ENCODE measurements around the gene SLC5A2. TPM values are rescaled to one million over a fixed set of nuclear protein-coding genes. Genes with fewer than 3 reads are reported as not detected.

Gene SLC5A2
- polyA plus RNA-seq, 2 of the 4 experiments (the other 2 are of a cell fraction): 0.09 to 0.46 TPM

- ATAC-seq (no peak), FAIRE-seq (no peak), DNase-seq (ENCODE audit: low read depth in 1 of 2, low spot score in 1 of 2) (no peak)
- CTCF ChIA-PET: no interaction called here
- H3K4me3 ChIP-seq: no peak overlapping the region
- H3K4me1 ChIP-seq: peaks cover 4% of the 10 kb centered on the region; the same call in 2 of the 3 replicates
- TF ChIP-seq ZC3H11A (IDR thresholded peaks at IDR 0.05) (no peak), PBX3 (IDR thresholded peaks at IDR 0.05) (no peak), ZSCAN20 (CRISPR knock-in tag; IDR thresholded peaks at IDR 0.05) (no peak), SREBF2 (IDR thresholded peaks at IDR 0.05) (no peak), CHD4 (IDR thresholded peaks at IDR 0.05; ENCODE audit: borderline replicate concordance) (no peak), ESRRA (IDR thresholded peaks at IDR 0.05; ENCODE audit: borderline replicate concordance, low read length) (no peak), EP300 (IDR thresholded peaks at IDR 0.05) (no peak), HMGXB4 (CRISPR knock-in tag; IDR thresholded peaks at IDR 0.05; ENCODE audit: borderline replicate concordance) (no peak), EHF (CRISPR knock-in tag; IDR thresholded peaks at IDR 0.05) (no peak), RNF2 (IDR thresholded peaks at IDR 0.05; ENCODE audit: borderline replicate concordance, low read depth) (no peak), RCOR1 (IDR thresholded peaks at IDR 0.05; ENCODE audit: low read depth, low read length) (no peak), CHD2 (IDR thresholded peaks at IDR 0.05; ENCODE audit: low read length, partially characterized antibody) (no peak), JUN (IDR thresholded peaks at IDR 0.05) (no peak), HOXB13 (CRISPR knock-in tag; IDR thresholded peaks at IDR 0.05; ENCODE audit: low read depth) (no peak), REST (IDR thresholded peaks at IDR 0.05) (no peak), KDM5A (IDR thresholded peaks at IDR 0.05) (no peak), FOSB (CRISPR knock-in tag; IDR thresholded peaks at IDR 0.05) (no peak), BCL3 (IDR thresholded peaks at IDR 0.05) (no peak)
- POLR2A ChIA-PET: no interaction called here
- 94% methylated on average over 17 of the region's 17 CpGs for WGBS (ENCODE audit: missing lambda C conversion rate)
- H3K4me2 ChIP-seq: no peak overlapping the region
- H3K27ac ChIP-seq: no peak overlapping the region
- no peaks in the 10 kb centered on the region for H3K9me3 ChIP-seq
Observed at GRCh38 chr16:31464781-31465260, 18.1 kb upstream of the SLC5A2 start.

- POLR2A ChIA-PET: no interaction called here
- Histone ChIP-seq H3K4me3 (no peak overlapping the region), H3K27ac (no peak overlapping the region), H3K9me3 (no peaks in the 10 kb centered on the region), H3K4me2 (no peak overlapping the region), H3K4me1 (peaks cover 2% of the 10 kb centered on the region; the same call in 1 of the 3 replicates)
- ATAC-seq (no peak), DNase-seq (ENCODE audit: low read depth in 1 of 2, low spot score in 1 of 2) (no peak), FAIRE-seq (no peak)
- 88% methylated on average over 20 of the region's 20 CpGs for WGBS (ENCODE audit: missing lambda C conversion rate)
- CTCF ChIA-PET: no interaction called here
- TF ChIP-seq JUN (IDR thresholded peaks at IDR 0.05): no peak
- no peak for TF ChIP-seq ZFP36 (IDR thresholded peaks at IDR 0.05; ENCODE audit: borderline replicate concordance, partially characterized antibody)
- TF ChIP-seq FOXS1 (CRISPR knock-in tag; IDR thresholded peaks at IDR 0.05): no peak
- no peak for TF ChIP-seq TFCP2L1 (CRISPR knock-in tag; IDR thresholded peaks at IDR 0.05)
- TF ChIP-seq FOSB (CRISPR knock-in tag; IDR thresholded peaks at IDR 0.05): no peak
- TF ChIP-seq RAD21 (conservative IDR thresholded peaks at IDR 0.05 in 1 of 2, IDR thresholded peaks at IDR 0.05 in 1 of 2): no peak
- TF ChIP-seq ATOH8 (CRISPR knock-in tag; IDR thresholded peaks at IDR 0.05; ENCODE audit: low read depth): no peak
- TF ChIP-seq SMC3 (IDR thresholded peaks at IDR 0.05): no peak
- no peak for TF ChIP-seq POLR2A (IDR thresholded peaks at IDR 0.05; ENCODE audit: low read length)
- TF ChIP-seq HEYL (CRISPR knock-in tag; IDR thresholded peaks at IDR 0.05): no peak
- TF ChIP-seq CTCF (IDR thresholded peaks at IDR 0.05): no peak
- TF ChIP-seq ZSCAN20 (CRISPR knock-in tag; IDR thresholded peaks at IDR 0.05): no peak
- TF ChIP-seq CBX8 (IDR thresholded peaks at IDR 0.05): no peak
Observed at GRCh38 chr16:31465788-31466370, 17.0 kb upstream of the SLC5A2 start.
